ENCODE results near the gene SPATA13.

The SPATA13 gene

DNA sequence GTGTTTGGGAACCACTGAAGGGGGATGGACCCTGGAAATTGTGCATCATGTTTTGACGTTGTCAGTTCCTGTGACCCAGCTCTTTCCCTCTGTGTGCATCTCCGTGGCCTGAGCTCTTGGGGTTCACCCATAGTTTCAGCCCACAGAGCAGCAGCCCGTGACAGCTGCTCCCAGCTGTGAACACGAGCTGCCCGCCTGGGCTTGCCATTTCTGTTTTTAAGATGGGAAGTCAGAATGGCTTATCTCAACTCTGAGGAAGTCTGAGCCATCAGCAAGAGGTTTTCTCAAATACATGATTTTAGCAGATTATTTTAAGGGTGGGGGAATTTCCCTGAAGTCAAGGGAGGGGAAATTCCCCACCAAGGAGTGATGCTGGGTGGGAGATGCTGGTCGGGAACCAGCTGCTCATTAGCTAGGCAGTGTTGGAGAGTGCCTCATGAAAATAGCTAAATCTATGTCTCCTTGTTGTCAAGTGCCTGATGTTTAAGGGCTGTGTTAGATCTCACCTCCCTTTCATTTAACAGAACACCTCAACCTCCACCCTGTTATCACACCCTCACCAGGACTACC lies 114.0 kb downstream of the SPATA13 start:
- no peak overlapping the region for H3K27ac ChIP-seq (ENCODE audit: extremely low read depth, low read depth, low read length)
- ChIA-PET CTCF (no interaction called here), POLR2A (no interaction called here)
- H3K4me1 ChIP-seq (ENCODE audit: control insufficient read depth, insufficient read depth, low read length), result peaks cover 7% of the 10 kb centered on the region; the same call in 1 of the 2 replicates
- H3K36me3 ChIP-seq (ENCODE audit: control insufficient read depth in 2 of 2, insufficient read depth in 1 of 2, low read length in 2 of 2), result no peaks in the 10 kb centered on the region
- no peak for TF ChIP-seq ZNF544 (tag by site-specific recombination; IDR thresholded peaks at IDR 0.05)
- TF ChIP-seq, protein P1, sequence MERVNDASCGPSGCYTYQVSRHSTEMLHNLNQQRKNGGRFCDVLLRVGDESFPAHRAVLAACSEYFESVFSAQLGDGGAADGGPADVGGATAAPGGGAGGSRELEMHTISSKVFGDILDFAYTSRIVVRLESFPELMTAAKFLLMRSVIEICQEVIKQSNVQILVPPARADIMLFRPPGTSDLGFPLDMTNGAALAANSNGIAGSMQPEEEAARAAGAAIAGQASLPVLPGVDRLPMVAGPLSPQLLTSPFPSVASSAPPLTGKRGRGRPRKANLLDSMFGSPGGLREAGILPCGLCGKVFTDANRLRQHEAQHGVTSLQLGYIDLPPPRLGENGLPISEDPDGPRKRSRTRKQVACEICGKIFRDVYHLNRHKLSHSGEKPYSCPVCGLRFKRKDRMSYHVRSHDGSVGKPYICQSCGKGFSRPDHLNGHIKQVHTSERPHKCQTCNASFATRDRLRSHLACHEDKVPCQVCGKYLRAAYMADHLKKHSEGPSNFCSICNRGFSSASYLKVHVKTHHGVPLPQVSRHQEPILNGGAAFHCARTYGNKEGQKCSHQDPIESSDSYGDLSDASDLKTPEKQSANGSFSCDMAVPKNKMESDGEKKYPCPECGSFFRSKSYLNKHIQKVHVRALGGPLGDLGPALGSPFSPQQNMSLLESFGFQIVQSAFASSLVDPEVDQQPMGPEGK (tag by site-specific recombination; IDR thresholded peaks at IDR 0.05), result no peak
- no peak for TF ChIP-seq ZNF10 (tag by site-specific recombination; IDR thresholded peaks at IDR 0.05)
- no peak for TF ChIP-seq ZNF624 (tag by site-specific recombination; IDR thresholded peaks at IDR 0.05)
- no peak for TF ChIP-seq ZNF138 (tag by site-specific recombination; IDR thresholded peaks at IDR 0.05; ENCODE audit: borderline replicate concordance)
- no peak for TF ChIP-seq ZNF626 (tag by site-specific recombination; IDR thresholded peaks at IDR 0.05)
- no peak for TF ChIP-seq ZNF433 (tag by site-specific recombination; IDR thresholded peaks at IDR 0.05; ENCODE audit: low read depth)
- TF ChIP-seq ZBTB7A (tag by site-specific recombination; IDR thresholded peaks at IDR 0.05; ENCODE audit: low read depth), result no peak
- TF ChIP-seq ZNF266 (tag by site-specific recombination; IDR thresholded peaks at IDR 0.05; ENCODE audit: low read depth), result no peak
- TF ChIP-seq ZNF768 (tag by site-specific recombination; IDR thresholded peaks at IDR 0.05), result no peak
- TF ChIP-seq OVOL3 (tag by site-specific recombination; IDR thresholded peaks at IDR 0.05), result no peak
- no peaks in the 10 kb centered on the region for H3K9me3 ChIP-seq (ENCODE audit: control insufficient read depth, insufficient read depth, low read depth, low read length)
- no peak overlapping the region for H3K4me3 ChIP-seq (ENCODE audit: low read depth, low read length)

DNA sequence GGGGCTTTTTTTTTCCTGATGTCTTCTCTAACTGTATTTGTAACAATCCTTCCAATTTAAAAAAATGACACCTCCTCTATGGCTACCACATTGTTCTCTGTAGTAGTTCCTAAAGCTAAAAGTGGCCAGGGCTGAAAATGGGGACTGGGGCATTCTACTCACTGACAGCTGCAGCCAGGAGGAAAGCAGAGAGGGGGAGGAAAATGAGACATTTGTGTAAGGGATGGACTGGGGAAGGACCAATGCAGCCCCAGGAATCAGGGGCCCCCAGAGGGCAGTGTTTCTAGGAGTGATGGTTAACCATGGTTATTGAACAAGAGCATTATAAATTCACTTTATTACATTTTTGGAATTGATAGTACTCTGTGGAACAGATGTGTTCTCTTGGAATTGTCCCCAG lies 114.5 kb downstream of the SPATA13 start:
- POLR2A ChIA-PET, result no interaction called here

More for the DNA sequence above, 114.5 kb downstream of the SPATA13 start:
- H3K4me3 ChIP-seq (ENCODE audit: low read depth, low read length), result no peak overlapping the region
- no peaks in the 10 kb centered on the region for H3K9me3 ChIP-seq (ENCODE audit: control insufficient read depth, insufficient read depth, low read depth, low read length)
- H3K27ac ChIP-seq (ENCODE audit: extremely low read depth, low read depth, low read length), result no peak overlapping the region
- H3K36me3 ChIP-seq (ENCODE audit: control insufficient read depth in 2 of 2, insufficient read depth in 1 of 2, low read length in 2 of 2), result no peaks in the 10 kb centered on the region
- TF ChIP-seq MEIS1 (CRISPR knock-in tag; IDR thresholded peaks at IDR 0.05; ENCODE audit: borderline replicate concordance), result no peak
- TF ChIP-seq ZNF10 (tag by site-specific recombination; IDR thresholded peaks at IDR 0.05), result no peak
- TF ChIP-seq ZNF239 (tag by site-specific recombination; IDR thresholded peaks at IDR 0.05), result no peak
- no peak for TF ChIP-seq CTCF (tag by site-specific recombination; IDR thresholded peaks at IDR 0.05)
- TF ChIP-seq ZNF664 (tag by site-specific recombination; IDR thresholded peaks at IDR 0.05), result no peak
- TF ChIP-seq ZNF473 (tag by site-specific recombination; IDR thresholded peaks at IDR 0.05), result no peak
- no peak for TF ChIP-seq BCL11A (tag by site-specific recombination; IDR thresholded peaks at IDR 0.05; ENCODE audit: low read depth)
- TF ChIP-seq ZNF2 (tag by site-specific recombination; IDR thresholded peaks at IDR 0.05), result no peak
- no peak for TF ChIP-seq ZNF510 (tag by site-specific recombination; IDR thresholded peaks at IDR 0.05; ENCODE audit: insufficient replicate concordance)
- TF ChIP-seq ZNF19 (tag by site-specific recombination; IDR thresholded peaks at IDR 0.05; ENCODE audit: low read depth), result no peak
- no peak for TF ChIP-seq ZNF623 (tag by site-specific recombination; IDR thresholded peaks at IDR 0.05)
- TF ChIP-seq ZNF138 (tag by site-specific recombination; IDR thresholded peaks at IDR 0.05; ENCODE audit: borderline replicate concordance), result no peak
- no peak for TF ChIP-seq ZNF670 (tag by site-specific recombination; IDR thresholded peaks at IDR 0.05; ENCODE audit: low read depth)
- TF ChIP-seq ZBTB17 (tag by site-specific recombination; IDR thresholded peaks at IDR 0.05), result no peak
- no peak for TF ChIP-seq ZFP37 (tag by site-specific recombination; IDR thresholded peaks at IDR 0.05)
- TF ChIP-seq ZNF274 (IDR thresholded peaks at IDR 0.05; ENCODE audit: low read length), result no peak
- no peak for TF ChIP-seq ZNF274 (tag by site-specific recombination; IDR thresholded peaks at IDR 0.05; ENCODE audit: borderline replicate concordance)
- no peak for TF ChIP-seq HOXA7 (CRISPR knock-in tag; IDR thresholded peaks at IDR 0.05; ENCODE audit: borderline replicate concordance)
- no peak for TF ChIP-seq ZNF629 (tag by site-specific recombination; IDR thresholded peaks at IDR 0.05)
- no peak for TF ChIP-seq ZNF114 (tag by site-specific recombination; IDR thresholded peaks at IDR 0.05)
- no peak for TF ChIP-seq ZNF335 (tag by site-specific recombination; conservative IDR thresholded peaks at IDR 0.05)
- peaks cover 7% of the 10 kb centered on the region; the same call in 1 of the 2 replicates for H3K4me1 ChIP-seq (ENCODE audit: control insufficient read depth, insufficient read depth, low read length)
- CTCF ChIA-PET, result no interaction called here

Data from HEK293 (cell line).